ENCODE results near the gene RPL37A. TPM values are rescaled to one million over a fixed set of nuclear protein-coding genes. Genes with fewer than 3 reads are reported as not detected.

Gene RPL37A
- total RNA-seq, 2 experiments from 2014 or later, result 2,149 to 2,170 TPM

GRCh38 chr2:216532562-216532961, 33.9 kb downstream of the RPL37A start:
- H3K4me1 Mint-ChIP-seq, result peaks cover 4% of the 10 kb centered on the region
- ChIA-PET POLR2A (no interaction called here), CTCF (interaction anchor here (0.7 to 0.8 kb wide), 2 partner anchors 15 to 180 kb away, joined by 3 read pairs; no protein-coding TSS in a partner anchor)
- peaks cover 1% of the 10 kb centered on the region for H3K27me3 Mint-ChIP-seq
- DNase-seq, result no peak
- no peak overlapping the region for H3K4me3 Mint-ChIP-seq
- no peaks in the 10 kb centered on the region for H3K9me3 Mint-ChIP-seq
- H3K36me3 Mint-ChIP-seq (ENCODE audit: low read depth), result no peaks in the 10 kb centered on the region
- H3K27ac Mint-ChIP-seq, result no peak overlapping the region

GRCh38 chr2:216533609-216534008, 35.0 kb downstream of the RPL37A start:
- no peak for DNase-seq
- H3K9me3 Mint-ChIP-seq, result no peaks in the 10 kb centered on the region
- peaks cover 4% of the 10 kb centered on the region for H3K4me1 Mint-ChIP-seq
- no peak overlapping the region for H3K27ac Mint-ChIP-seq
- ChIA-PET CTCF (interaction anchor here (1.4 kb wide), 1 partner anchor 133 kb away, joined by 3 read pairs; no protein-coding TSS in a partner anchor), POLR2A (no interaction called here)
- H3K27me3 Mint-ChIP-seq, result peaks cover 1% of the 10 kb centered on the region
- H3K36me3 Mint-ChIP-seq (ENCODE audit: low read depth), result no peaks in the 10 kb centered on the region
- no peak overlapping the region for H3K4me3 Mint-ChIP-seq

- Mint-ChIP-seq H3K4me1 (peaks cover 4% of the 10 kb centered on the region), H3K4me3 (no peak overlapping the region), H3K27ac (no peak overlapping the region), H3K36me3 (ENCODE audit: low read depth) (no peaks in the 10 kb centered on the region), H3K9me3 (no peaks in the 10 kb centered on the region), H3K27me3 (peaks cover 1% of the 10 kb centered on the region)
- CTCF ChIA-PET, result interaction anchor here (1.4 kb wide), 1 partner anchor 132 kb away, joined by 3 read pairs; no protein-coding TSS in a partner anchor
- POLR2A ChIA-PET, result no interaction called here
- DNase-seq, result no peak
Measured at GRCh38 chr2:216534809-216535208, 36.2 kb downstream of the RPL37A start.

GRCh38 chr2:216535454-216535995, 36.9 kb downstream of the RPL37A start:
- CTCF ChIA-PET, result no interaction called here
- Mint-ChIP-seq H3K27me3 (peaks cover 1% of the 10 kb centered on the region), H3K9me3 (no peaks in the 10 kb centered on the region), H3K27ac (no peak overlapping the region), H3K36me3 (ENCODE audit: low read depth) (no peaks in the 10 kb centered on the region), H3K4me1 (peaks cover 4% of the 10 kb centered on the region), H3K4me3 (no peak overlapping the region)
- DNase-seq, result no peak
- POLR2A ChIA-PET, result no interaction called here

GRCh38 chr2:216536734-216537210, 38.1 kb downstream of the RPL37A start:
- peaks cover 1% of the 10 kb centered on the region for H3K27me3 Mint-ChIP-seq
- H3K4me3 Mint-ChIP-seq, result no peak overlapping the region
- no peaks in the 10 kb centered on the region for H3K9me3 Mint-ChIP-seq
- H3K4me1 Mint-ChIP-seq, result peaks cover 4% of the 10 kb centered on the region
- no peak overlapping the region for H3K27ac Mint-ChIP-seq
- ChIA-PET CTCF (no interaction called here), POLR2A (no interaction called here)
- DNase-seq, result no peak
- no peaks in the 10 kb centered on the region for H3K36me3 Mint-ChIP-seq (ENCODE audit: low read depth)

- CTCF ChIA-PET, result no interaction called here
- POLR2A ChIA-PET, result no interaction called here
- H3K27ac Mint-ChIP-seq, result no peak overlapping the region
Measured at GRCh38 chr2:216537366-216537765, 38.7 kb downstream of the RPL37A start.

GRCh38 chr2:216538538-216538937, 39.9 kb downstream of the RPL37A start:
- no peak overlapping the region for H3K27ac Mint-ChIP-seq
- ChIA-PET CTCF (no interaction called here), POLR2A (no interaction called here)
- no peaks in the 10 kb centered on the region for H3K36me3 Mint-ChIP-seq (ENCODE audit: low read depth)
- no peaks in the 10 kb centered on the region for H3K9me3 Mint-ChIP-seq
- H3K4me3 Mint-ChIP-seq, result no peak overlapping the region
- H3K4me1 Mint-ChIP-seq, result peaks cover 4% of the 10 kb centered on the region
- peaks cover 1% of the 10 kb centered on the region for H3K27me3 Mint-ChIP-seq
- no peak for DNase-seq

More at GRCh38 chr2:216537366-216537765, 38.7 kb downstream of the RPL37A start:
- no peaks in the 10 kb centered on the region for H3K36me3 Mint-ChIP-seq (ENCODE audit: low read depth)
- peaks cover 1% of the 10 kb centered on the region for H3K27me3 Mint-ChIP-seq
- H3K4me3 Mint-ChIP-seq, result no peak overlapping the region
- no peak for DNase-seq
- H3K4me1 Mint-ChIP-seq, result peaks cover 4% of the 10 kb centered on the region
- H3K9me3 Mint-ChIP-seq, result no peaks in the 10 kb centered on the region

- Mint-ChIP-seq H3K27me3 (peaks cover 1% of the 10 kb centered on the region), H3K4me3 (no peak overlapping the region), H3K36me3 (ENCODE audit: low read depth) (no peaks in the 10 kb centered on the region), H3K9me3 (no peaks in the 10 kb centered on the region), H3K27ac (no peak overlapping the region), H3K4me1 (peaks cover 4% of the 10 kb centered on the region)
- ChIA-PET CTCF (no interaction called here), POLR2A (no interaction called here)
- no peak for DNase-seq
Measured at GRCh38 chr2:216539120-216539519, 40.5 kb downstream of the RPL37A start.

GRCh38 chr2:216539791-216540241, 41.2 kb downstream of the RPL37A start:
- Mint-ChIP-seq H3K4me3 (no peak overlapping the region), H3K27me3 (peaks cover 4% of the 10 kb centered on the region), H3K4me1 (peaks cover 4% of the 10 kb centered on the region), H3K27ac (no peak overlapping the region), H3K9me3 (no peaks in the 10 kb centered on the region), H3K36me3 (ENCODE audit: low read depth) (no peaks in the 10 kb centered on the region)
- ChIA-PET CTCF (no interaction called here), POLR2A (no interaction called here)
- no peak for DNase-seq

- DNase-seq, result no peak
- H3K4me1 Mint-ChIP-seq, result no peaks in the 10 kb centered on the region
- H3K27ac Mint-ChIP-seq, result no peak overlapping the region
- peaks cover 13% of the 10 kb centered on the region for H3K27me3 Mint-ChIP-seq
- ChIA-PET CTCF (interaction anchor here (1.0 kb wide), 1 partner anchor 22 kb away, joined by 3 read pairs; no protein-coding TSS in a partner anchor), POLR2A (no interaction called here)
- no peaks in the 10 kb centered on the region for H3K36me3 Mint-ChIP-seq (ENCODE audit: low read depth)
- H3K4me3 Mint-ChIP-seq, result no peak overlapping the region
- no peaks in the 10 kb centered on the region for H3K9me3 Mint-ChIP-seq
Measured at GRCh38 chr2:216540920-216541319, 42.3 kb downstream of the RPL37A start.

GRCh38 chr2:216541505-216541904, 42.9 kb downstream of the RPL37A start:
- Mint-ChIP-seq H3K27ac (no peak overlapping the region), H3K27me3 (peaks cover 13% of the 10 kb centered on the region), H3K4me1 (no peaks in the 10 kb centered on the region), H3K36me3 (ENCODE audit: low read depth) (no peaks in the 10 kb centered on the region), H3K9me3 (no peaks in the 10 kb centered on the region), H3K4me3 (no peak overlapping the region)
- ChIA-PET CTCF (interaction anchor here (1.0 kb wide), 1 partner anchor 22 kb away, joined by 3 read pairs; no protein-coding TSS in a partner anchor), POLR2A (no interaction called here)
- no peak for DNase-seq

- ChIA-PET POLR2A (no interaction called here), CTCF (interaction anchor here (1.3 kb wide), 1 partner anchor 122 kb away, joined by 3 read pairs; no protein-coding TSS in a partner anchor)
- no peaks in the 10 kb centered on the region for H3K36me3 Mint-ChIP-seq (ENCODE audit: low read depth)
- H3K27me3 Mint-ChIP-seq, result peaks cover 13% of the 10 kb centered on the region
- H3K4me3 Mint-ChIP-seq, result no peak overlapping the region
- H3K27ac Mint-ChIP-seq, result no peak overlapping the region
- no peaks in the 10 kb centered on the region for H3K9me3 Mint-ChIP-seq
- H3K4me1 Mint-ChIP-seq, result no peaks in the 10 kb centered on the region
- no peak for DNase-seq
Measured at GRCh38 chr2:216545359-216545758, 46.7 kb downstream of the RPL37A start.

- ChIA-PET POLR2A (no interaction called here), CTCF (no interaction called here)
- DNase-seq, result no peak
Measured at GRCh38 chr2:216546241-216546640, 47.6 kb downstream of the RPL37A start.

More at GRCh38 chr2:216546241-216546640, 47.6 kb downstream of the RPL37A start:
- Mint-ChIP-seq H3K27me3 (peaks cover 13% of the 10 kb centered on the region), H3K4me1 (no peaks in the 10 kb centered on the region), H3K4me3 (no peak overlapping the region), H3K27ac (no peak overlapping the region), H3K9me3 (no peaks in the 10 kb centered on the region), H3K36me3 (ENCODE audit: low read depth) (no peaks in the 10 kb centered on the region)

Measured in activated CD4-positive, alpha-beta memory T cell treated with anti-CD3 and anti-CD28 coated beads, Interleukin-2, amount 10 ng/mL, durations not matched to agents 7 days and 5 days (primary cell).